Stimulated activated CD8-positive, alpha-beta memory T cell treated with anti-CD3 and anti-CD28 coated beads, Interleukin-15, amount 100 ng/mL, for 1 hour (primary cell): ENCODE measurements around the gene OR10K2.
"Not testable (repeated sequence)": the region's sequence is repeated elsewhere in the genome, so short reads cannot be mapped to it uniquely, and the experiment has no call there.

ENCODE experiments used
- DNase-seq: peaks from one replicate; pipeline ENCODE4 v3.0.0-alpha.2; 2020; ENCODE audit warnings: low read depth

Gene OR10K2

GRCh38 chr1:158426137-158426536 is at the start of gene OR10K2:
OR10K2 (minus strand) TSS chr1:158426237; CDS start chr1:158420866, 5,371 bp downstream.
- DNase-seq: no peak

- DNase-seq: no peak
Observed at GRCh38 chr1:158471920-158472319, 45.9 kb upstream of the OR10K2 start, which contains the start of gene OR10R2. OR10R2 (plus strand) TSS chr1:158472220; CDS start chr1:158472326, 106 bp downstream.

GRCh38 chr1:158461534-158461933 is 35.5 kb upstream of the OR10K2 start, which contains the start of gene OR10K1:
OR10K1 (plus strand) TSS chr1:158461834; CDS start chr1:158465562, 3,728 bp downstream.
- no peak for DNase-seq

GRCh38 chr1:158458263-158458662 is 32.2 kb upstream of the OR10K2 start:
- no peak for DNase-seq

GRCh38 chr1:158457246-158457645 is 31.2 kb upstream of the OR10K2 start:
- no peak for DNase-seq

GRCh38 chr1:158454537-158454936 is 28.5 kb upstream of the OR10K2 start:
- DNase-seq: no peak

GRCh38 chr1:158445376-158445775 is 19.3 kb upstream of the OR10K2 start:
- DNase-seq: no peak

GRCh38 chr1:158434741-158435140 is 8.7 kb upstream of the OR10K2 start:
- DNase-seq: no peak

GRCh38 chr1:158430163-158430562 is 4.1 kb upstream of the OR10K2 start:
- DNase-seq: not testable (repeated sequence)

- DNase-seq: no peak
Observed at GRCh38 chr1:158425027-158425426, 1.0 kb downstream of the OR10K2 start.

- DNase-seq: no peak
Observed at GRCh38 chr1:158422212-158422611, 3.8 kb downstream of the OR10K2 start.

- DNase-seq: no peak
Observed at GRCh38 chr1:158417586-158417985, 8.5 kb downstream of the OR10K2 start.

GRCh38 chr1:158414651-158415345 is 11.2 kb downstream of the OR10K2 start:
- DNase-seq: no peak

GRCh38 chr1:158407092-158407491 is 18.9 kb downstream of the OR10K2 start:
- DNase-seq: no peak

- no peak for DNase-seq
Observed at GRCh38 chr1:158400871-158401270, 25.2 kb downstream of the OR10K2 start.

- DNase-seq: no peak
Observed at GRCh38 chr1:158398818-158399514, 27.1 kb downstream of the OR10K2 start, which contains the start of gene OR10T2. OR10T2 (minus strand) TSS chr1:158399466; CDS start chr1:158399466, 0 bp downstream.

- no peak for DNase-seq
Observed at GRCh38 chr1:158396646-158397045, 29.4 kb downstream of the OR10K2 start.

GRCh38 chr1:158393476-158393875 is 32.6 kb downstream of the OR10K2 start:
- no peak for DNase-seq

GRCh38 chr1:158391099-158391498 is 34.9 kb downstream of the OR10K2 start:
- no peak for DNase-seq

- DNase-seq: no peak
Observed at GRCh38 chr1:158390331-158390730, 35.7 kb downstream of the OR10K2 start.

- no peak for DNase-seq
Observed at GRCh38 chr1:158374860-158375259, 51.2 kb downstream of the OR10K2 start.

- DNase-seq: not testable (repeated sequence)
Observed at GRCh38 chr1:158374101-158374500, 51.9 kb downstream of the OR10K2 start.
